Activated CD8-positive, alpha-beta memory T cell treated with anti-CD3 and anti-CD28 coated beads for 24 hours (primary cell): ENCODE measurements around the gene SERPINB10.

Experiments used
- DNase-seq: peaks from one replicate; pipeline ENCODE4 v3.0.0-alpha.2; 2020

SERPINB10 gene, protein sequence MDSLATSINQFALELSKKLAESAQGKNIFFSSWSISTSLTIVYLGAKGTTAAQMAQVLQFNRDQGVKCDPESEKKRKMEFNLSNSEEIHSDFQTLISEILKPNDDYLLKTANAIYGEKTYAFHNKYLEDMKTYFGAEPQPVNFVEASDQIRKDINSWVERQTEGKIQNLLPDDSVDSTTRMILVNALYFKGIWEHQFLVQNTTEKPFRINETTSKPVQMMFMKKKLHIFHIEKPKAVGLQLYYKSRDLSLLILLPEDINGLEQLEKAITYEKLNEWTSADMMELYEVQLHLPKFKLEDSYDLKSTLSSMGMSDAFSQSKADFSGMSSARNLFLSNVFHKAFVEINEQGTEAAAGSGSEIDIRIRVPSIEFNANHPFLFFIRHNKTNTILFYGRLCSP

DNA sequence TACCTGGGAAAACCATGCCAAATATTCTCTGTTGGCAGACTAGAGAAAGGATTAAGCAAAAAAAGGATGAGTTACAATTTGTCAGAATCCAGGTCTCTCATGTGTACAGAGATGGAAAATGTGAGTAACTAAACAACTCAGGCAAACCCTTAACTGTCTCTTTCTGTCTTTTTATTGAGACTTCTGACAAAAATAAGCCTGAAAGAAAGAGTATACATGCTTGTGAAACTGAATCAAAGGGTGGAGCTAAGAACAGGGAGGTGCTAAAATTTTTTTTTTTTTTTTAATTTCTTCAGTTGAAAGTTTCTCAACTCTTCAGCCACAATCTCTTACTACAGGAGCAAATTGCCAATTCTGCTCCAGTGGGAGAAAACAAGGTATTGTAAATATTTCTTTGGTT is at the start of gene SERPINB10:
SERPINB10 (plus strand) TSS at position 295 of the 400 bp plus-strand sequence. CDS start 7,553 bp downstream, outside the sequence.
- DNase-seq: no peak

DNA sequence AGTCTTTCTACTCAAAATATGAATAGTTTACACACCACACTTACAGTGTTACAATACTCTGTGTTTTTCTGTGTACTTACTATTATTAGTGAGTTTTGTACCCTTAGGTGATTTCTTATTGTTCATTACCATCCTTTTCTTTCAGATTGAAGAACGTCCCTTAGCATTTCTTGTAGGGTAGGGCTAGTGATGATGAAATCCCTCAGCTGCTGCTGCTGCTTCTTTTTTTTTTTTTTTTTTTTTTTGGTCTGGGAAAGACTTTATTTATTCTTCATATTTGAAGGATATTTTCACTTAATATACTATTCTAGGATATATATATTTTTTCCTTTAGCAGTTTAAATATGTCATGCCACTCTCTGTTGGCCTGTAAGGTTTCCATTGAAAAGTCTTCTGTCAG is 49.3 kb upstream of the SERPINB10 start:
- no peak for DNase-seq

DNA sequence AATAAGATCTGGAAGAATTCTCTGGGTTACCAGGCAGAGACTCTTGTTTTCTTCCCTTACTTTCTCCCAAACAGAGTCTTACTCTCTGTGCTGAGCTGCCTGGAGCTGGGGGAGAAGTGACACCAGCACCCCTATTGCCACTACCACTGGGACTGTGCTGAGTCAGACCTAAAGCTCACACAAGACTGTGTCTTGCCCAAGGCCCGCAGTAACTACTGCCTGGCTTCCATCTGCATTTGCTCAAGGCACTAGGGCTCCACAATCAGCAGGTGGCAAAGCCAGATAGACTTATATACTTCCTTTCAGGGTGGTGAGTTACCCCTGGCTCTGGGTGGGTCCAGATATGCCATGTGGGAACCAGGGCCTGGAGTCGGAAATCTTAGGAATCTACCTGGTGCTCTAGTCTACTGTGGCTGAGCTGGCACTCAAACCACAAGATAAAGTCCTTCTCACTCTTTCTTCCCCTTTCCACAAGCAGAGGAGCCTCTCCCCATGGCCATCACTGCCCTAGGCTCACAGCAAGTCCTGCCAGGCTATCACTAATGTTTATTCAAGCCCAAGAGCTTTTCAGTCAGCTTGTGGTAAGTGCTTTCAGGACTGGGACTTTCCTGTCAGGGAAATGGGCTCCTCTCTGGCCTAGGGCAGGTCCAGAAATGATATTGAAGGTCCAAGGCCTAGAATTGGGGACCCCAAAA is 47.8 kb upstream of the SERPINB10 start:
- DNase-seq: no peak

DNA sequence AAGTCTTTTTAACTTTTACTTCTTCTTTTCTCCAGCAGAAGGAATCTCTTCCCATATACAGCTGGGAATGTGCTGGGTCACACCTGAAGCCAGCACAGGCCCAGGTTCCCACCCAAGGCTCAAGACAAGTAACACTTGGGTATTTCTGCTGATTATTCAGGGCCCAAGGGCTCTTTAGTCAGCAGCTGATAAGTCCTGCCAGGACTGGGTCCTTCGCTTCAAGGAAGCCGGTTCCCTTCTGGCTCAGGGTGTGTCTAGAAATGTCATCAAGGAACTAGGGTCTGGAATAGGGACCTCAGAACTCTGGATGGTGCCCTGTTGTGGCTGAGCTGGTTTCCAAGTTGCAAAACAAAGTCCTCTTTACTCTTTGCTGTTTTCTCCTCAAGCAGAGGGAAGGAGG is 47.2 kb upstream of the SERPINB10 start:
- no peak for DNase-seq

DNA sequence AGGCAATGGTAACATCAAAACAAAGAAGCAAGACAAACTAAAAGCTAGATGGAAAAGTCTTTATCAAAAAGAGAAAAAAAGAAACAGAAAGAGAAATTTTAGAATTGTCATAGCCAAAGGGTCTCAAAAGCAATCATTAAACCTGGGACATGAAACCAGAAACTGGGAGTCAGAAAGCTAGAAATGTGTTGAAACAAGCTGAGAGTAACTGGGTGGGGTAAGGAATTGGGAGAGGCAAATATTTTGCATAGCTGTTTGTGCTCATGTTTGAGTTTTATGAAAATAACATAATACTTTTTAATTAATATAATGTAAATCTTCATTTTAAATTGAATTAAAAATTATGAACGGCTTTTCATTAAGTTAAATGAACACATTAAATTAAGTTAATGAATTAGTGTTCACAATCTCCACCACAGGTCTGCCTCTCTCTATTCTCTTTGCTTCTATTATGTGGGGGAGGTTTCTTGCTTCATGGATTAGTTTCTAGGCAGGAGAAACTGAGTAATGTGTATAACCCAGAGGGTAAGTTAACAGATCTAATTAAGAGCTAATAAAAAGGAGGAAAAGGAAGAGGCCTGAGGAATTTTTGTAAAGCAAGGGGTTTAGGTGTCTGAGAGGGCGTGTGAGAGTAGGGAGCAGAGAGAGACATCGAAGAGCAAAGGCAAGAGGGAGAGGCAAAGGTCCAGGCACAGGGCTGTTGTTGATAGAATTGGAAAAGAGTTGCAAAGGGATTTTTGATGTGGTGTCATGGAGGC is 40.2 kb upstream of the SERPINB10 start:
- no peak for DNase-seq

DNA sequence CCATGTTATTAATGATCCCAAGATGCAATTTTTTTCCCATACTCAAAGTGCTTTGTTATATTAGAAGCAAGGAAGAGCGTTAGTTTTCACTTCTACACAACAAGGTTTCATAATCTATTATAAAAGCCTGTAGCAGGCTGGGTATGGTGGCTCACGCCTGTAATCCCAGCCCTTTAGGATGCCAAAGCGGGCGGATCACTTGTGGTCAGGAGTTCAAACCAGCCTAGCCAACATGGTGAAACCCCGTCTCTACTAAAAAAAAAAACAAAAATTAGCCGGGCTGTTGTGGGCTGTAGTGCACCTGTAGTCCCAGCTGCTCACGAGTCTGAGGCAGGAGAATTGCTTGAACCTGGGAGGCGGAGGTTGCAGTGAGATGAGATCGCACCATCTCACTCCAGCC is 39.2 kb upstream of the SERPINB10 start:
- DNase-seq: no peak

DNA sequence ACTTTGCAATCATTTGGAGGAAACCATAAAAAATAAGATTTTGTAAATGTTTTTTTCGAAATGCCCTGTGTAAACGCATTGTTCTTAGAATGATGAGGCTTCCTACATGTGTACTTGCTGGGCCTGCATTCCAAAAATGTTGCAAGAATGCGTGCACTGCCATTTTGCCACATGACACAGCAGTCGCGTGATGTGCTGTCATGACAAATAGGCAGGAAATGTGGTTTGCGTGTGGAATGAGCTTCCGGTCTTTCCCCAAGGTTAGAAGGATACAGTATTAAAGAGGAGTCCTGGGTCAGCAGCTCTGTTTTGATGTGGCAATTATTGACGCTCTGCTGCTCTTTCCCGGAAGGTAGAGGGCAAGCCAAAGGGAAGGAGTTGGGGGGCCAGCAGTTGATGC is 38.4 kb upstream of the SERPINB10 start:
- DNase-seq: no peak

DNA sequence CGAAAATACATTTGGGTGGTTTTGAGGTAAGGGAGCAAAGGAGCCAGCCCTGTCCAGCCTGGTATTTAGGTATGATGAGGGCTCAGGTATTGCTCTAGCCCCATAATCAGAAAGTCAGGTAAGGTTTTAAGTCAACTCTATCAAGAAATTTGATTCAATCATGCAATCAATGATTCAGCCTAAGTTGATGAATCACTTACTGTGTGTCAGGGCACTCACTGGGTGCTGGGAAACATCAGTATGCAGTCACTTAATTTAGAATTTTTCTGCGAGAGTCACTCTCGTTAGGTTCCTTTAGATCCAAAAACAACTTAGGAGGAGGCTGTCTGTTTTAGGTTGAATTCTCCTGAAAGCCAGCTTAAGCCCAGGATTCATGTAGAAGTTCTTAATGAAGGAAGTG is 37.9 kb upstream of the SERPINB10 start:
- DNase-seq: no peak

DNA sequence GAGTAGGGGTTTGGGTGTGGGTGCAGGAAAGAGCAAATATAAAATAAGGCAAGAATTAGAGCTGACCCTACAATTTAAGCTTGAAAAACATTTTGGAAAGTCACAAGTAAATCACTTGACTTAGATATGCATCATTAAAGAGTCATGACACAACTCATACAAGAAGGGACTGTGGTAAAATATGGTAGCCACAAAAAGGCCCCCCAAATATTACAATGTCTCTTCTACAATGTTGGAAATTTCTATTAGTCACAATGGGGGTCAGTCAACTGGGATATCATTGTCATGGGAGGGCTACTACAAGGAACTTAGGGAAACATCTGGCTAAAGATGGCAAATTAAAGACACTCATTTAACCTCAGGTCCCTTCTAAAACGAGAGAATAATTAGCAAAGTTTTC is 35.9 kb upstream of the SERPINB10 start:
- no peak for DNase-seq

DNA sequence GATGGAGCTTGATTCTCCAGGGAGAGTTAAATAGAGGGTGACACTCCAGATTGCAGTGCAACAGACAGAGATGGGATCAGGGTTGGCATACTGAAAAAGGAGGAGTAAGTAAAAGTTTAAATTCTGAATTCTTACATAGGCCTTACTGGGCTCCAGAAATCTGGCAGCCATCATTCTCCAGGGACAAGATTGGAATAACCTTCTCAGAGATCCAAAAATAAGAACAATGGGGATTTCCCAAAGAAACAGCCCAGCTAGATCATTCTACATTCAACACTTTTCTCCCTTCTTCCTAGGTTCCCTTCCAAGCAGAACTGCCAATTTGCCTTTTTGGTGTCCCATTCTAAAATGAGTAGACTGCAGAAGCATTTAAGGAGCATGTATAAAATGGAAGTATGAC is 35.2 kb upstream of the SERPINB10 start:
- DNase-seq: no peak

DNA sequence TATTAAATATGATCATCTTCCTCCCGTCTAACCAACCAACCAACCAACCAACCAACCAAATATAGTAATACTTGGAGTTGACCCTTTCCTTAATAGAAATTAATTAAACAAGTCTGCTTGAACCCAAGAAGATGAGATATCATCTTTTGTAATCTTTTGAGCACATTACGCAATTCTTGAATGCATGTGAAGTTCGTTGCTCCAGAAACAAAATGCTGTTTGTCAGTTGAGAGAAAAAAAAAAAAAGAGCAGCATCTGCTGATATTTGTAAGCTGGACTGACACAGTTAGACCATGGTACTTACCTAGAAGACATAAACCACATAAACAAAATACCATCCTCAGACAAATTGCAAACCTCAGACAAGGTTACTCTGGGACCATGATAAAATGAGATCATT is 29.4 kb upstream of the SERPINB10 start:
- DNase-seq: no peak

DNA sequence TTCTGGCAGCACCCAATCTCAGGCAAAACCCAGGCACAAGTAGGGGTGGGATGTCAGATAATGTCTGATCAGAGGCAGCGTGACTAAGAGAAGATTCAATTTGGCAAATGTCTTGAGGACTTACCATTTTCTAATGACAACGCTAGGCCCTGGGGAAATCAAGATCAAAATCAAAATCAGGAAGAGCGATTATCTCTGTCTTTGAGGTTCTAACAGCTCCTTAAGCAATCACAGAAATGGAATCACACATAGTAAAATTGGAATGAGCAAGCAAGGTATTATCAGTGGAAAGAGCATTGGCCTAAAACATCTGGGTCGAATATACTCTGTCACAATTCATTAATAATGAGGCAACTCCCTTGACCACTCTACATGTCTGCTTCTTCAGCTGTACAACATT is 28.8 kb upstream of the SERPINB10 start:
- DNase-seq: no peak

DNA sequence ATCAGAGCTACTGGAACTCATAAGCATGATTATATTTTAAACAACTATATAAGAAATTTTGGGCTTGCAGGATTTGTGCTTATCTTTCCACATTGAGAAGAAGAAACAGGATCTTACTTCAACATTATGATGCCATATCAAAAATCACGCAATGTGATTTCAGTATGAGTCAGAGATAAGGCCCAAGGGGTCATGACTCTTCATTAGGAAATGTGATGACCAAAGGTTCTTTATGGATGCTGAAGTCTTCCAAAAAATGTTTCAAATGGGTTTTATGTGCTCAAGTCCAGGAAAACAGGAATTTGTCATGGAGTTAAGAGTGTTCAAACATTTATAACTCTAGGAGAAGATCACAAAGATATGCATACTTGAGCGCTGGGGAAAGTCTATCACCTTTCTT is 28.0 kb upstream of the SERPINB10 start:
- no peak for DNase-seq

DNA sequence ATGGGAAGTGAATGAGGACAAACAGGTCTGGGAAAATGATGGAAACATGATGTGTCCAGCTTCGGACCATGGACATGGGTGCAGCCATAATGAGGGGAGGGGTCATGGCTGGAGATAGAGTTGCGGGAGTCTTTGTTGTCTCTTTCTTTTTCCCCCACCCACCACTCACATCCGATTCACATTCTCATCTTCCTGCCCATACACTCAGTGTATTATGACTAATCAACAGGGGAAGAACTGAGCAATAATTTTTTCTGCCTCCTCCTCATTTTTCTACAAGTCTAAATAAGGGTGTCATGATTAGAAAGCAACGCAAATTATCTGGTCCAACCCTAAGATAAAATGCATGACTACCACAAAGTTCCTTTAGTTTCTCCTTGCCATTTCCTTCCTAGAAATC is 25.9 kb upstream of the SERPINB10 start:
- no peak for DNase-seq

DNA sequence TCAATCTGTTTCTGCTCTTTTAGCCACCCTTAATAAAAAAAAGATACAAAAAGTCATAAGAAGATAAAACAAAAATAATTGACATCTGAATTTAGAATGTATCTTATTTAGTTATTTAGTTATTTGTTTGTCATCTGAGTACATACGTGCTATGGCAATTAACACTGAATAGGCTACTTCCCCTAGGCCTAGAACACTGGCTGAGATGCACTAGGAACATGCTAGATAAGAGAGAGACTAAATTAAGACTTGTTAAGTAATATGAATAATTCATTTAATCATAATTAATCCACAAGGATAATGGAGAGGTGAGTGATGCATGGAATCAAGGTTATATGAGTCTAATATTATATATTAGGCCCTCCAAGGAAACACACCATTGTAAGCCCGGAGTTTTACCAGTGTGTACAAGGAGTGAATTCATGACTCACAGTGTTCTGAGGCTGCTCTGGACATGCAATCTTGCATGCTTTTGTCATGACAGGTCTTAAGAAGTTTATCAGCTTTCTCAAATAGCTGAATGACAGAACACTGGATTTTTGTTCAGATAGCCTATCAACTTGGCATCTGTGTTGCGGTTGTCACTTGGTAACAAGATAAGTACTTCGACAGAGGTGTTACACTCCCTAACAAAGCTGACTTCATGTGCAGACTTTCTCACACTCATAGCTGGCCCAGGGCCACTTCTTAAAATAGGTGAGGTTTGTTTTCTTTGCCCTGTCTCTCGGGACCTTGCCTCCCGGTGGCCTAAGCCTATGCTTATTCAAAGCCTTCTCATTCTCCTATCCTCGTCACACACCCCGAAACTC is 25.2 kb upstream of the SERPINB10 start:
- no peak for DNase-seq

DNA sequence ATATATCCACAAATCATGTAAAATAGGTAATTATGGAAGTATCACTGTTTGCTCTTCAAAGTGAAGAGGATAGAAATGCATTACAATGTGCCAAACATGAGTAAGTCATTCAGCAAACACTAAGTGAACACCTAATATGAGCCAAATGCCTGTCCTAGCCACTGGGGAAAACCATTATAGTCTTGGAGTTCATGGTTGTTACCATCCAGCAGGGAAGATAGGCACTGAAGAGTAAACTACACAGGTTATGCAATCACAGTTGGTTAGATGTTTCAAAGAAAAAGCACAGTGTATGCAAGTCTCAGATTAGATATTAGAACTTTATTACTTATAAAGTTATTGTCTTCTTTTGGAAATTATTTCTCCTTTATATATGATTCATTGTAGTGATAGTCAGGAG is 24.1 kb upstream of the SERPINB10 start:
- no peak for DNase-seq

DNA sequence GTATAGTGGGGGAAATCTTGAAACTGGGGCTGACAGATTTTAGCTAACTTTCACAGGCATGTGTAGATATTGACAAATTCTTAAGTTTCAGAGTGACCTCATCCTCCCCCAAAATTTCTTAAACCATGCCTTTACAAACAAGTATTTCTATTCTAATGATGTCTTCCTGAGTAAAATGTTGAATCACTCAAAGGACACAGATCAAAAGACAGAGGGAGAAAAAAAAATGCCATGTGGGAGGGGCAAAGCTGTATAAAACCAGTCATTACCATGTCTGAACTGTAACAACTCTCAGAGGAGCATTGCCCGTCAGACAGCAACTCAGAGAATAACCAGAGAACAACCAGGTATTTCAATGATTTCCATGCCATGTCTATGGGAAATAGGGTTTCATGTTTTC is 20.3 kb upstream of the SERPINB10 start, which contains the start of gene SERPINB2:
SERPINB2 (plus strand) TSS at position 282 of the 400 bp plus-strand sequence. CDS start 3,740 bp downstream, outside the sequence.
- DNase-seq: no peak

DNA sequence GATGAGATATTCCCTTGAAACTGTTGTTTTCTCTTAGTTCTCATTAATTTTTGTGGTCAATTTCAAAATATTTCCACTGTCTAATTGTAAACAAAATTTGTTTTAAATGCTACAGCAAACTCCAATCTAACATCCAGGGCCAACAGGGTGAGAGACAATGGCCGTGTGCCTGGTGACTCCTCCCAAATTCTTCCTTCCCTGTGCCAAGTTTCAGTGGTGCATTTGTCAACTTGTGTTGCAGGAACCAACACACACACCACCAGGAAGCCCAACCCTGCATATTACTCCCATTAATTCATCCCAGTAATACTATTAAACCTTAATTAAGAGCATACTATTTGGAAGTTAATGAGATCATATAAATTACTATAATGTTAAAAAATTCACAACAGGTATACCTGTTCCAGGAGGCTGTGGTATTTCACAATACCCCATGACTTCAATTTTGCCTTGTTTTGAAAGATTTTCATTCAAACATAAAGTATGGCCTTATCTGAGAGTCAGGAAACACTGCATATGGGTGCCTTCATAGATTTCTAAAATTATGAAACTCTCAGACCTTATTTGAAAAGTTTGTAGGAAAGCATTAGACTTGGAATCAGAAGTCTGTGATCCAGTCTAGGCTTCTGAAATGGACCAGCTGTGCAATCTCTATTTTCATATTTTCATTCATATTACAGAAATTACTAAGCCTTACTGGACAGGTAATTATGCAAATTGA is 19.1 kb upstream of the SERPINB10 start:
- DNase-seq: no peak

DNA sequence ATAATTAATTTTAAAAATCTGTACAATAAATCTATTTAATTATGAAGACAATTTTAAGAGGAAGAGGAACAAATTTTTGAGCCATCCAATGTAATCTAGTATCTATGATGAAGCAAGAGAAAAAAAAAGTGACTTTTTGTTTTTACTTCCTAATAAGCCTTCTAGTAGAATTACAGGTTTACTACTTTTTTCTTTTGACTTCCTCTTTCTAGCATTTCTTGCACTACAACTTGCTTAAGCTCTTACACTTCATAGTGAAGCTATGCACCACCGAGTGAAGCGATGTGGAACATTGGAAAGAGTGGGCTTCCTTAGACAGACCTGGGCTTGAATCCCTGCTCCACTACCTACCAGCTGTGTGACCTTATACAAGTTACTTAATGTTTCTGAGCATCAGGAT is 18.1 kb upstream of the SERPINB10 start:
- DNase-seq: no peak

DNA sequence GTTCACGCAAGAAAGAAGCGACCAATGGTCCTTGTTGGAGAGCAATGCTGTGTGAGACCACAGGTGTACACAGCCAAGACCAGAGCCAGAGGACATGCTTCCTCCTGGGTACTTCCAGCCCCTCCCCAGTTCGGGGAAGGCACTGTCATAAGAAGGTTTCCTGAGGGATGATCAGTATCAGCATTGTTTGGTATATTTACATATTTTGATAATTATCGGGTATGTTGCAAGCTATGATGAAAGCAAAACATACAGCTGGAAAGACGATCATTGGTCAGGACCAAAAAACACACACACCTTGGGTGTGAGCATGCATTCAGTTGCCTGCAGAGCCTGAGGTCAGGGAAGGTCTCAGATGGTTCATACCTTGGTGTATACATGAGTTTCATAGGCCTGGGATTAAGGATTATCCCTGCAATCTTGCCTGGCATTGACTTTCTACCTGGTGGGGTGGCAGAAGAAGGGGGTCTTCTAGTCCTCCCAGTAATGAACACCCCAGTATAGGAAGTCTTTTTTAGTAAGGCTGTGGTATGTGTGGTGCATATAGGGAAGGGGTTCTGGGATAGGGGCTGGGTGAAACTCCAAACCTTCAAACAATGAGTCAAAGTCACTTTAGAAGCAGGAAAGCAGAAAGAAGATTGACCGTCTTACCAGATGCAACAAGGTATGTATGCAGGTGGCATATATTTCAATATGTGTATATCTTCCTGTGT is 17.4 kb upstream of the SERPINB10 start:
- DNase-seq: no peak

DNA sequence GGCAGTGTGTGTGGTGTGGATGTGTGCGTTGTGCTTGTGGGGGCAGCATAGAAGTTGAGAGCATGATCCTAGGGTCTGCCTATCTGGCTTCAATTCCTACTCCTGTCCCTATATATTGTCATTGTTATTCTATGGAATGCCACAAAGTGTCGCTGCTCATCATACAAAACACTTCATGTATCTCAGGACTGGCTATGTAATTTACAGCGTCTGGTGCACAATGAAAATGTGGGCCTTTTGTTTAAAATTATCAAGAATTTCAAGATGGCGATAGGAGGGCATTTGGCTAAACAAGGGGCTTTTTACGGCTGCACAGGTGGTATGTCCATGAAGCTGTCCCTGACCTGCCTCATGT is 16.8 kb upstream of the SERPINB10 start:
- DNase-seq: no peak

DNA sequence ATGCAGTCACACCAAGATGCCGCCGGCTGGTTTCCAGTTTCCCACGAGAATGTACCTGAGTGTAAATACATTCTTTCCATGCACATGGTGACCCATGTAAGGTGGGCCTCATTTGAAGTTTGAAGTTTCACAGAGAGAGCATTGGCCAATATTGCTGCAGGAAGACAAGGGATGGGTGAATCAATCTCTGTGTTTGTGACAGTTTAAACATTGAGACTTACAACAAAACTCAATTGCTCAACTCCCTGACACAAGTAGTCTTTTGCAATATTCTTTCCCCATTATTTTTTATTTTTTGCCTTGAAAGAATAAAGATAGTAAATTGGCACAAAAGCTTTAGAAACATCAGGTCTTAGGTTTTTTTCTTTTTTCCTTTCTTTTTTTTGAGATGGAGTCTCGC is 15.2 kb upstream of the SERPINB10 start:
- DNase-seq: no peak
